Stimulated activated CD4-positive, alpha-beta T cell treated with anti-CD3 and anti-CD28 coated beads, TNF-alpha, amount 100 ng/mL, for 1 hour (primary cell): ENCODE results near the gene ZNF211.

Source experiments
- DNase-seq, 3 donors: peaks; one replicate each; pipeline ENCODE4 v3.0.0-alpha.2; 2020; ENCODE audit warnings: low read depth in 3 of 3, low spot score in 1 of 3

Gene ZNF211

DNA sequence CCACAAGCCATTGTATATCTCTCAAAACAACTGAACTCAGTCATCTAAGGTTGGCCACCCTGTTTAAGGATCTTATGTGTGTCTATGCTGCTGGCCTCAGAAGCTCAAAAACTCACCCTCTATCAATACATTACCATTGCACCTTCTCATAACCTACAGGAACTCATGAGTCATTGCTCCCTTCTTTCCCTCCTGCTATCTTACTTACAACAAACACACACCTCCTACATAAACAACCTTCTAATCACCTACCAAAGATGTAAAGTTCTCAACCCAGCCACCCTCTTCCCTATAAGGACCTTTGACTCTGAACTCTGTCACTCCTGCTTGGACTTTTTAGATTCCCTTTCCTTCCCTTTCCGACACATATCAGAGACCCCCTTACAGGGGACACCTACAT, 22.5 kb downstream of the ZNF211 start:
- no peak for DNase-seq

DNA sequence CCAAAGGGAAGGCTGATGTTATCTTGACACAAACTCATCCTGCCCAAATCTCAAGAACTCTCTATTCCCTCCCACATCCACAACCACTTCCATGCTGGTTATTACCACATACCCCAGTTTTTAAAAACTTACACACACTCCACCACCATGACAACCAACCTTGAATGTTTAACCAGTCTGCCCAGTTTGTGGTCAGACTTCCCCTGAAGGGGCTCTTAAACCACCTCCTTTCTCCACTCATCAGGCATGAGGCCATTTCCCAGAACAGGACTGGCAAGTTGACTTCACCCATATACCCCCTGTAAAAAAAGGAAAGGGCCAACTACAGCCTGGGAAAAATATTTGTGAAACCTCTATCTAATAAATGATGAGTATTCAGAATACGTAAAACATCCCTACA, 23.4 kb downstream of the ZNF211 start:
- DNase-seq = no peak

DNA sequence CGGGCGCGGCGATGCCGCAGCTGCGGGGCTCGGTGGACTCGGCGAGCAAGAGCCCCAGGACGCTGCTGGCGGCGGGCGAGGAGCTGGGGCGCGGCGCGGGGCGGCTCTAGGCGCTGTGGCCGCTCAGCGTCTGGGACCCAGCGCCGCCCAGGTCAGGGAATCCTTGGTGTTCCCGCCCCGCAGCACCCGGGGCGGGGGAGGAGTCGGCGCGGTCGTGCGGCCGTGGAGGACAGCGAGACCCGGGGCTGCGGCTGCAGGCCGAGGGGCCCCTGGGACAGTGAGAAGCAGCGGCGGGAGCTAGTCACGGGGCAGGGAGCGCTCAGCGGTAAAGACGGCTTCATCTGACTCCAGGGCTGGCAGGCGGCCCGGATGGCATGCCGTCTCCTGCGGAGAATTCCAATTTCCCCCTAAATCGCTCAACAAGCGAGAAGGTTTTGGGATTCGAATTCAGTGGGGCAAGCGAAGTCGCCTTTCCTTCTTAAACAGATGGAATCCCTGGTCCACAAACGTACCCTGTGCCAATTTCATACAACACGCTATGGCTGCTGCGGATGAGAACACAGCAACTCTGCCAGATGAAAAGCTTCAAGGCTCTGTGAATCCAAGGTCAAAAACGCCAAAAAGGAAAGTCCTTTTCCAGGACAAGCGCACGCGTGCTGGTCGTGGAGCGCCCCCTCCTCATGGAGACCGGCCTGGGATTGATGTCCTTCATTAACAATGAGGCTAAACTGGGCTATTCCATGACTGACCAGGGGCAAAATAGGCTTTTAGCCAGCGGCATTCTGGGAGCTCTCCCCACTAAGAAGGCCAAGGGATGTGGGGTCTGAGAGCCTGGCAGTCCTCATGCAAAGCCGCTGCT, 31.5 kb downstream of the ZNF211 start:
- no peak for DNase-seq

DNA sequence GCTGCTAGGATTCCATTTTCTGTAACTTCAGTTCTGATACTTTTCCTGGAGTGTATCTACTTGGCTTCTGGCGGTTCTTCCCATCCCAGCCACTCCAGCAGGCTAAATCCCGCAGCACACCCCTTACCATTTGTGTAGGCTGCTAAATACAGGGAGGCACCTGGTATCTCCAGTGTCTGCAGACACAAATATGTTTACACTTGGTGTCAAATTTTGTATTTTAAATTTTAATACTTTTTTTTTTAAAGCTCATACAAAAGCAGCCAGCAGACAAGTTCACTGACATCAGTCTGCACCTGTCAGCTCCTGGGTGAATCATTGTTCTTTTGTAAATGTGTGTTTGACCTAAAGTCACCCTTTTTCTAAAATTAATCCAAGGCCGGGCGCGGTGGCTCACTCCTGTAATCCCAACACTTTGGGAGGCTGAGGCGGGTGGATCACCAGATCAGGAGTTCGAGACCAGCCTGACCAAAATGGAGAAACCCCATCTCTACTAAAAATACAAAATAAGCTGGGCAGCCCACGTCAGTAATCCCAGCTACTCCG, 32.4 kb downstream of the ZNF211 start:
- DNase-seq = no peak

DNA sequence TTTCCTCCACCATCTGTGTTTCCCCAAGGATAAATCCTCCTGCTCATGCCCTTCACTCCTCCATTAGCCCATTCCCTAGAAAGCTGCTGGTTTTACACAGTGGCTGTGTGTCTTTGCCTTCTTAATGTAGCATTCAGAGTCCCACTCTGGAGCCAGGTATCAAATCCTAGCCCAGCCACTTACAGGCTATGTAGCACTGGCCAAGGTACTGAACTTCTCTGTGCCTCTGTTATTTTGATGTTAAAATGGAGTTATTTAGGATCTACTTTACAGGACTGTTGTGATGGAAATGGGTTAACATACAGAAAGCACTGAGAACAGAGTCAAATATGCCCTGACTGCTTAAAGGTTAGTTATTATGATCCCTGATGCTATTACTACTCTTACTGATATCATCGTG, 34.3 kb downstream of the ZNF211 start:
- no peak for DNase-seq

DNA sequence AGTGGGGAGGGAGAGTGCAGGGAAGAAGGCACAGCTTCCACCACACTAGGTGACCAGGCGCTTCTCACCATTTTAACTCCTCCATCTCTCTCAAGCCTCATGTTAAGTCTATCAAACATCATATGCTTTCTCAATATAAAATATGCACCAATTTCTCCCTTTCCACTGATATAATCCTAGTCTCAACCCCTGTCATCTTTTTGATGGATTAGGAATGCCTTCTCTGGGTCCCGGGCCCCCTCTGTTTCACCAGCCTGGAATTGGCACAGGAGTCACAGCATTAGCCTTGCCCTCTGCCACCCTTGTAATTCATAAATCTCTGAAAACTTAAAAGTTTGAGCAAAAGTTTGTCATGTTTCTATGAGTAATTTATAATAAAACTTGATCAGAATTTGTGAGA, 35.7 kb downstream of the ZNF211 start, which contains the start of gene ZSCAN4:
Gene ZSCAN4, plus strand, starts transcription at position 301 of the 400 bp plus-strand sequence. CDS start 7,211 bp downstream, outside the sequence.
- DNase-seq = no peak

DNA sequence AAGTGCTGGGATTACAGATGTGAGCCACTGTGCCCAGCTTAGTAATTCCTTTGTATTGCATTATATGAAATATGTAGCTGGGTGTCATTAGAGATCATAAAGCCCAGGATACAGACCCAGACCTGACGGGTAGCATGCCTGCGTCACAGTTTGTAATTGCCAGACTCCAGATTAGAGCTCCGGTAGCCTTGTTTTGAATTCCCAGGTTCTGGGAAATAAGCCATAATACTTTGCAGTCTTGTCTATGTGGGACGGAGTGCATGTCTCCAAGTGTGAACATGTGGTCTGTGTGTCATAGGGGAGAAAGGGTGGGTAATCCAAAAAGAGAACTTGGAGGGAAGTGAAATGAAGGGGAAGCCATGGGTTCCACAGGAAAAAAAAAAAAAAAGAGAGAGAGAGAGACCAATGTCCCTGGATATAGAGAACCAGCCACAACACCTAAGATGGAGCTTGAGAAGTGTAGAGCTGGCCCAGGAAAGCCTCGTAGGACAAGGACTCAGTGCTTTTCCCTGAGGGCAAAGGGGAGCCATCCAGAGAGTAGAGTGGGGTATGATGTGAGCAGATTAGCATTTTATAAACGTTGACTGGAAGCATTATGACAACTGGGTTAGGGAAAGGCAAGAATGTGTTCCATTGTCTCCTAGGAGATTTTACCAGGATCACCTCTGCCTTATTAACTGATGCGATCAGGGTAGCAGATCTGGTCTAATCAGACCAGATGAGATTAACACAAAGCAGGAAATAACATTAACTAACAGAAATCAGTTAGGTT, 38.3 kb downstream of the ZNF211 start:
- no peak for DNase-seq

DNA sequence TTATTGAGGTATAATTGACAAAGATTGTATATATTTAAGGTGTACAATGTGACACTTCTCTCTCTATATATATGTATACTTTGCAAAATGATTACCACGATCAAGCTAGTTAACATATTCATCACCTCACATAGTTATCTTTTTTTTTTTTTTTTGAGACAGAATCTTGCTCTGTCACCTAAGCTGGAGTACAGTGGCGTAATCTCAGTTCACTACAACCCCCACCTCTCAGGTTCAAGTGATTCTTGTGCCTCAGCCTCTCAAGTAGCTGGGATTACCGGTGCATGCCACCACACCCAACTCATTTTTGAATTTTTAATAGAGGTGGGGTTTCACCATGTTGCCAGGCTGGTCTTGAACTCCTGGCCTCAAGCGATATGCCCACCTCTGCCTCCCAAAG, 39.5 kb downstream of the ZNF211 start:
- no peak for DNase-seq

DNA sequence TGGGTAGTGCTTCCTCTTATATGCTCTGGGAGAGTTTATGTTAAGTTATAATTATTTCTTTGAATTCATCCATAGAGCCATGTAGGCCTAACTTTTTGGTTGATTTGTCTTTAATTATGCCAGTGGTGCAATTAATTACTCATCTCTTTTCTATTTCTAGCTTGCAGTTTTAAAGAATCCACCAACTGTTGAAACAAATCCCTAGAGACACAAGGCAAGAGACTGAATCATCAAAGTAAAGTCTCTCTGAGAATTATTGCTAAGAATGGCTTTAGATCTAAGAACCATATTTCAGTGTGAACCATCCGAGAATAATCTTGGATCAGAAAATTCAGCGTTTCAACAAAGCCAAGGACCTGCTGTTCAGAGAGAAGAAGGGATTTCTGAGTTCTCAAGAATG, 42.9 kb downstream of the ZNF211 start:
- DNase-seq = no peak

DNA sequence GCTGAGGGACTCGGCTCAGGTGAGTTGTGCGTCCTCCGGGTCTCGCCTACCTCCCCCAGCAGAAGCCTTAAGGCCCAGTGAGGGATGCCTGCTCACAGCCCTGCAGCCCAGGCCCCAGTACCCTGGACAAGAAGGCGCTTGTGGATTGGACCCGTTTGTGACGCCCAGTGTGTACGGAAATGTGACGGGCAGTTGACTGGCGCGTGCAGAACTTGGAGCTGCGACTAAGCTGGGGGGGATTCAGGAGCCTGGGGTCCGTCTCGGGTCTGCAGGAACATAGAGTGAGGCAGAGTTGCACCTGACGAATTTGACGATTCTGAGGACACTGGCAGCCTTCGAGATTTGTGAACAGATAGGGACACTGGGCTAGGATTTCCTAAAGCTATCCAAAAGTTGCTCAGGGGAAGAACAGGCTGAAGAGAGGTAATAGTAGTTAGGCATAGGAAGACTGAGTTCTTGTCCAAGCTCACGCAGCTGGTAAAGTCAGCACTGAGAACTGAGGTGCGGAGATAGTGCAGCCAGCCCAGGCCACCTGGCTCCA, 49.3 kb downstream of the ZNF211 start:
- DNase-seq = no peak

DNA sequence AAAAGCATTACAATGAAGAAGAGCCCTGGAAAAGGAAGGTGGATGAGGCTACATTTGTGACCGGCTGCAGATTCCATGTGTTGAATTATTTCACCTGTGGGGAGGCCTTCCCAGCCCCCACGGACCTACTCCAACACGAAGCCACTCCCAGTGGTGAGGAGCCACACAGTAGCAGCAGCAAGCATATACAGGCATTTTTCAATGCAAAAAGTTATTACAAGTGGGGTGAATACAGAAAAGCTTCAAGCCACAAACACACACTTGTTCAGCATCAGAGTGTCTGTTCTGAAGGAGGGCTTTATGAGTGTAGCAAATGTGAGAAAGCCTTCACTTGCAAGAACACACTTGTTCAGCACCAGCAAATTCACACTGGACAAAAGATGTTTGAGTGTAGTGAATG, 53.8 kb downstream of the ZNF211 start:
- no peak for DNase-seq

DNA sequence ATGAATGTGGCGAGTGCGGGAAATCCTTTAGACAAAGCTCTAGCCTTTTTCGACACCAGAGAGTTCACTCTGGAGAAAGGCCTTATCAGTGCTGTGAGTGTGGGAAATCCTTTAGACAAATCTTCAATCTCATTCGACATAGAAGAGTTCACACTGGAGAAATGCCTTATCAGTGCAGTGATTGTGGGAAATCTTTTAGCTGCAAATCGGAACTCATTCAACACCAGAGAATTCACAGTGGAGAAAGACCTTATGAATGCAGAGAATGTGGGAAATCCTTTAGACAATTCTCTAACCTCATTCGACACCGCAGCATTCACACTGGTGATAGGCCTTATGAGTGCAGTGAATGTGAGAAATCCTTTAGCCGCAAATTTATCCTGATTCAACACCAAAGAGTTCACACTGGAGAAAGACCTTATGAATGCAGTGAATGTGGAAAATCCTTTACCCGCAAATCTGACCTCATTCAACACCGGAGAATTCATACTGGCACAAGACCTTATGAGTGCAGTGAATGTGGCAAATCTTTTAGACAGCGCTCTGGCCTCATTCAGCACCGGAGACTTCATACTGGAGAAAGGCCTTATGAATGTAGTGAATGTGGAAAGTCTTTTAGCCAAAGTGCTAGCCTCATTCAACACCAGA, 54.5 kb downstream of the ZNF211 start:
- no peak for DNase-seq

DNA sequence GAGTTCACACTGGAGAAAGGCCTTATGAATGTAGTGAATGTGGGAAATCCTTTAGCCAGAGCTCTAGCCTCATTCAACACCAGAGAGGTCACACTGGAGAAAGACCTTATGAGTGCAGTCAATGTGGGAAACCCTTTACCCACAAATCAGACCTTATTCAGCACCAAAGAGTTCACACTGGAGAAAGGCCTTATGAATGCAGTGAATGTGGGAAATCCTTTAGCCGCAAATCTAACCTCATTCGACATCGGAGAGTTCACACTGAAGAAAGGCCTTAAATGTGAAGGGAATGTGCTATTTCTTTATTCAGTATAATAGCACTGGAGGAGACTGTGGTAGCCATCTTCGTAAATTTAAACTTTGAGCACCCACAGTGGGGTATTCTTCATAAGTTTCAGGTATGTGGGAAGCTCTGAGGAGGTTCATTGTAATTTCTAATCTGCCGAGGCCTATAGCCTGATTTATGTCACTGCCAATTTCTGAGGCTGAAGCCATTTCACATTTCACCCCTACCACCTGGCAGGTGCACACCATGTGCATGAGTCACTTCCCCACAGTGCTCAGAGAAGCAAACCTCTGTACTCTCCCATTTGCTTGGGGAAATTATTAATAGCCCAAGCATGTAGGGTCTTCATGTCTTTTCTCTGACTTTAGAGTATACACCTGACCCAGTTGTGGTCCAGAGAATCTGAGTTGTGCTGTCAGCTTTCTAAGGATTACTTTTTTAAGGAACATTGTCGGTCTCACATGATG, 55.2 kb downstream of the ZNF211 start:
- DNase-seq = no peak

DNA sequence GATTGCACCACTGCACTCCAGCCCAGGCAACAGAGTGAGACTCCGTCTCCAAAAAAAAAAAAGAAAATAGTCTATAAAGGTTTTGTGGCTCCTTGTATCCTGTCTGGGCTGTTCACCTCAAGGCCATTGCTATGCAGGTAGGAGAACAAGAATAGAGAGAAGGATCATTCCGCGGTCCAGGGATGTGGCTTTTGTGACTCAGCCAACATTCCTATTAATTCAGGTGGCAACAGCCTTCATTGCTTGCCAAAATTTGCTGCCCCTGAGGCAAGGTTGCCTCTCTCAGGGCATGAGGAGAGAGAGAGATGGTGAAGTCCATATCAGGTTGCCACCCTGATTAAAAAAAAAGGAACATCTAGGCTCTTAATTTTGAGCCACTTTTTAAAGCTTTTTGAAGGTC, 56.8 kb downstream of the ZNF211 start:
- DNase-seq = no peak
